HG03097 (cell line): ENCODE measurements around the gene SEMA3F.

Source experiments
- ATAC-seq: cut with Tn5 transposase; IDR thresholded peaks from one replicate; pipeline ENCODE4 v1.9.1; 2021; ENCODE audit not compliant: unreplicated experiment, low FRiP score

The SEMA3F gene

GRCh38 chr3:50169232-50169832, 14.2 kb downstream of the SEMA3F start:
- ATAC-seq: no peak

DNA sequence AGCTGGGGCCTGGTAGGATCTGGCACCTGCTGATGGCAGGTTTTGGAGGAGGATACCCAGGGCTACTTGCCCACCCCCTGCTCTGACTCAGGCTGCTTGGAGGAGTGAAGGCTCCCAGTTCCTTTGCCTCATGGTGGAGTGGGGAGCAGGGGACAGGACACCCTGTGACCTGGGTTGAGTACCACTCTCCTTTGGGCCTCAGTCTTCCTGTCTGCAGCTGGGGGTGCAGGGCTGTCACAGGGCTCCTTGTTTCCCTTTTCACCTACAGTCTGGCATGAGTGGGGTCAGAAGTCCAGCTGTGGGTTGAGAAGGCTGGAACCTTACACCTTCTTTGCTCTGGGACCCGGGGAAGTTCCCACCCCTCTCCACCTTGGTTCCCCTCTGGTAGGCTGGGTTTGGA, 14.7 kb downstream of the SEMA3F start:
- ATAC-seq: no peak

DNA sequence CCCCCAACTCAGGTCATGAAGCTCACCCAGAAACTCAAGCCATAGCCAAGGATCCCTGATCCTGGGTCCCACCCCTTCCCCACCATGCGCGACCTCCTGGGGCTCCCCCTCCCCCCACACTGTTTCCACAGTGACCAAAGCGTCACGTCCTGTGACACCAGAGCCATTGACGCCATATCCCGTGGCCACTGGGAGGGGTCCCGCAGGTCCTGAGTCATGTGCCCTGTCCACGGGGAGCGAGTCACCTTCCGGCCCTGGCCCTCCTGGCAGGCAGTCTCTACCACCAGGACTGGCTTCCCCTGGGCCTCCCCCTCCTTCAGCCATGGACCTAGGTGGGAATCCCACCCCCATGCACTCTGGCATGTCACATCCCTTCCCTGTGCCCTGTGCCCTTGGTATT, 15.6 kb downstream of the SEMA3F start:
- no peak for ATAC-seq

DNA sequence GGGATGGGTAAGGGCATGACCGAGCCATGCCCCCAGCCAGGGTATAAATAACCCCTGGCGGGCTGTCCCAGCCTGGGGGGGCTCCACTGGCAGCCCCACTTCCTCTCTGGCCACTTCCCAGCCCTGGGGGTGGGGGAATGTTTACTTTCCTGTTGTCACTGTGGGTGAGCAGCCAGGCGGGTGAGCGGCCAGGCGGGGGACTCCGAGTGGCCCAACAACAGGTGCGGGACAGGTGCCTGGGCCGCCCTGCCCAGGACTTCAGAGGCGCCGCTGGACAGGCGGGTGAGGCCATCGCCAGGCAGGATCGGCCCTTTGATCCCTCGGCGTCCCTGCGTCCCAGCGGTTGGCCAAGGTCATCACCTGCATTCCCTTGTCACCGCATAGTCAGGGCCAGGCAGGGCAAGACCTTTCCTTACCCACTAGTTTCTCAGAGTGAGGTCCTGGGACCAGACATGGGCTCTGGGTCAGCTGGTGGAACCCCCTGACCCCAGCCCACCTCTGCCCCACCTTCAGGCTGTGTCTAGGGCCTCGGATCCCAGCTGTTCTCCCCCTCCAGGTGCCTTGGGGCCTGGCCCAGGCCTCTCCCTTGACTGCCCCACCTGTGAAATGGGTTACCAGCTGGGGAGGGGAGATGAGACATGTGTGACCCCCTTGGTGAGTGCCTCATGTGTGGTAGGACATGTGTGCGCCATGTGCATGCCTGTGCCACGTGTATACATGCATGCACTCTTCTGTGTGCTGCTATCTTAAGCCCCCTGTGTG, 16.6 kb downstream of the SEMA3F start:
- no peak for ATAC-seq

DNA sequence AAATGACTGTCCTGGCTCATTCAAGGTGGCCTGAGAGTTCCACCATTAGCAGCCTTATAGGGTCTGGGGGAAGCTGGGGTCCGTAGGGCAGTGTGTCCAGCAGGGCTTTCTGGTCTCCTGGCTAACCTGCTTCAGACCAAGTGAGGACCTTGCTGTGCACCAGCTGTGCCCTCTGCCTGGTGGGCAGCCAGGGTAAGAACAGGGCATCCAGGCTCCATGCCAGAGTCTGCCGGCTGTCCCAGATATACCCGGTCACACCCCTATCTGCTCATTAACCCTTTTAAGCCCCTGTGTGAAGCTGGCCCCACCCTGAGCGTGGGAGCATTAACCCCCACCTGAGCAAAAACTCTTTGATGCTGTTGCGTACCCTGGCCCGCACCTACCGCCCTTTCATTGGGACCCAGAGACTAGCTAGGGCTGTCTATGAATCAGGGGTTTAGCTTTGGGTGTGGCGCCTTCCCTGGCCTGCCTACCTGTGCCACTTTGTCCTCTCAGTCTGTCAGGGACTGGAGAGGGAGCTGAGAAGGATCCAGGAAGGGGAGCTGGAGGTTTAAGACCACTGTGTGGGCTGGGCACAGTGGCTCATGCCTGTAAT, 17.6 kb downstream of the SEMA3F start:
- no peak for ATAC-seq

- ATAC-seq: no peak
Measured at GRCh38 chr3:50173685-50174516, 18.8 kb downstream of the SEMA3F start.

DNA sequence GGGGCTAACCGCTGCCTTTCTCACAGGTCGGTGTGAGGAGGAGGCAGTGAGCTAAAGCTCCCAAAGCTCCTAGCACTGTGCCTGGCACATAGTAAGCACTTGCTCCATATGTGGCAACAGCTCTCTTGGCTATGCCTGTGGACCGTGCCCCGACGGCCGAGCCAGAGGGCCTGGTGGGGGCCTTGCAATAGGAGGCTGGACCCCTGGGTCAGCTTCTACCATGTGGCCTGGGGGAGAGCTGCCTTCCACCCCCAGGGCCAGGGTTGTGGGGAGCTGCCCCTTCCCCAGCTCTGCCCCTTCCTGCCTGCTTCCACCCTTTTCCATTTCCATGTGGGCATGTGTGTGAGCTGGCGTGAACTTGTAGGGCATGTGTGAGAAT, 19.4 kb downstream of the SEMA3F start:
- ATAC-seq: no peak

DNA sequence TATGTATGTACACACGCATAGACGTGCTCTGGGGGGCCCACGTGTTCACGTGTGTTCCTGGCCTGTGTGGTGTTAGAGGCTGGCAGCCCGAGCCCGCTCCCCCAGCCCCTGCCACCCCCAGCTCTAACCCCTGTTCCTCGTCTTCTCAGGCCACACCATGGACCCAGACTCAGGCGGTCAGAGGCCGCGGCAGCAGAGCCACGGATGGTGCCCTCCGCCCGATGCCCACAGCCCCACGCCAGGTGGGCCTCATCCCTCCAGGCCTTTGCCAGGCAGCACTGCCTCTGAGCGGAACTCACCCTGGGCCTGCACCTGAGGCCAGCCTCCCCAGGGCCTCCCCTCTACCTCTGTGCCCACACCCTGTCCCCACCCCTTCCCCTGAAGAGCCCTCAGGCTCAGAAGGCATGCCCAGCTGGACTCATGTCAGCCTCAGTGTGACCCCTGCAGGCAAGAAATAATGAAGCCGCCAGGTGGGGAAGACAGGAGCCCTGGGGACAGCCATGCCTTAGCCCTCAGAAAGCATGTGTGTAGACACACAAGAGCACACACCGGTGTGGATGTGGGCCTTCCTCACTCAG, 19.9 kb downstream of the SEMA3F start:
- ATAC-seq: no peak

DNA sequence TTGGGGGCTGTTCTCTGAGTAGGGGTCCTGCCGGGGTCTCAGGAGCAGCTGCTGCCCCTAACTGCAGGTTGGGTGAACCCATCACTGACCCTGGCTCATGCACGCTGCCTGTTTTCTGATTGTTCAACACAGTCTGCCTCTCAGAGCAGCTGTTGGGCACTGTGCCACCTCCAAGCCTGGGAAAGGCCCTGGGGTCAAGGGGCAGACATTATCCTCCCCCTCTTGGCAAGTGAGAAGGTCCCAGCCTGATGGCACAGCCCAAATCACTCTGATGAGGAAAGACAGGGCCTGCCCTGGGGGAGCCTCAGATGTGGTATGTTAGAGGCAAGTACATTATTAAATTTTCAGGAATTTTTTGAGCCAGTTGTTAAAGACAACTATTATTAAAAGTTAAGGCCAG, 22.2 kb downstream of the SEMA3F start:
- ATAC-seq: no peak

- no peak for ATAC-seq
Measured at GRCh38 chr3:50179710-50180109, 24.6 kb downstream of the SEMA3F start.

DNA sequence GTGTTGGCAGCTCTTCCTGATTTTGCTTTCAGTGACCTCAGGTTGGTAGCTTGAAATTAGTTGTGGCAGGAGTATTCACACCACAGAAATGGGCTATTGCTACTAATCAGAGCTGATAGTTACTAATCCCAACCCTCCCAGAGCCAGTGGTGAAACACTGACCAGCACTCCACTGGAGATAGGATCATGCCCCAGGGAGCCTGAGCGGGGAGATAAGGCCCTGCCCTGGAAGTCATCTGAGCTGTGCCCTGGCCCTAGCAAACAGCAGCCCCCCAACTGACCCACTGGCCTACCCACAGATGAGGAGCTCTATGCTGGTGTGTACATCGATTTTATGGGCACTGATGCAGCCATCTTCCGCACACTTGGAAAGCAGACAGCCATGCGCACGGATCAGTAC, 26.9 kb downstream of the SEMA3F start:
- ATAC-seq: no peak

DNA sequence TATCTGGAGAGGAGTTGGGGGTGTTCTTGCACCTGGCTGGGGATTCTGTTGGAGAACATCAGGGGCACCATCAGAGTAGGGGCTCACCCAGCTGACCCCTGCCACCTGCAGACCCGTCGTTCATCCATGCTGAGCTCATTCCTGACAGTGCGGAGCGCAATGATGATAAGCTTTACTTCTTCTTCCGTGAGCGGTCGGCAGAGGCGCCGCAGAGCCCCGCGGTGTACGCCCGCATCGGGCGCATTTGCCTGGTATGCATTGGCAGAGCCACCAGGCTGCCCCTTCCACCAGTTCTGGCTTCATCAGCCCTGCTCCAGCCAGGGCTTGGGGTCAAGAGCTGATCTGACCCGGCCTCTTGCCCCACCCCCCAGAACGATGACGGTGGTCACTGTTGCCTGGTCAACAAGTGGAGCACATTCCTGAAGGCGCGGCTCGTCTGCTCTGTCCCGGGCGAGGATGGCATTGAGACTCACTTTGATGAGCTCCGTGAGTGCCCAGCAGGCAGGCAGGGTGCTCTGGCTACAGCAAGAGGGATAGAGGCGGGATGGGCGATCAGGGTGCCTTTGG, 27.5 kb downstream of the SEMA3F start:
- no peak for ATAC-seq

- no peak for ATAC-seq
Measured at GRCh38 chr3:50183755-50184154, 28.6 kb downstream of the SEMA3F start.

- ATAC-seq: no peak
Measured at GRCh38 chr3:50184242-50184978, 29.3 kb downstream of the SEMA3F start.

- ATAC-seq: no peak
Measured at GRCh38 chr3:50185230-50185629, 30.1 kb downstream of the SEMA3F start.

GRCh38 chr3:50186096-50186495, 31.0 kb downstream of the SEMA3F start:
- ATAC-seq: no peak

DNA sequence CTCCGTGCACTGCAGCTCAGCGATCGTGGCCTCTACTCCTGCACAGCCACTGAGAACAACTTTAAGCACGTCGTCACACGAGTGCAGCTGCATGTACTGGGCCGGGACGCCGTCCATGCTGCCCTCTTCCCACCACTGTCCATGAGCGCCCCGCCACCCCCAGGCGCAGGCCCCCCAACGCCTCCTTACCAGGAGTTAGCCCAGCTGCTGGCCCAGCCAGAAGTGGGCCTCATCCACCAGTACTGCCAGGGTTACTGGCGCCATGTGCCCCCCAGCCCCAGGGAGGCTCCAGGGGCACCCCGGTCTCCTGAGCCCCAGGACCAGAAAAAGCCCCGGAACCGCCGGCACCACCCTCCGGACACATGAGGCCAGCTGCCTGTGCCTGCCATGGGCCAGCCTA, 32.6 kb downstream of the SEMA3F start:
- ATAC-seq: no peak

- ATAC-seq: no peak
Measured at GRCh38 chr3:50189274-50189673, 34.1 kb downstream of the SEMA3F start.

- ATAC-seq: no peak
Measured at GRCh38 chr3:50189989-50190388, 34.9 kb downstream of the SEMA3F start.
